ENCODE measurements around the gene HPS5.

The HPS5 gene

DNA sequence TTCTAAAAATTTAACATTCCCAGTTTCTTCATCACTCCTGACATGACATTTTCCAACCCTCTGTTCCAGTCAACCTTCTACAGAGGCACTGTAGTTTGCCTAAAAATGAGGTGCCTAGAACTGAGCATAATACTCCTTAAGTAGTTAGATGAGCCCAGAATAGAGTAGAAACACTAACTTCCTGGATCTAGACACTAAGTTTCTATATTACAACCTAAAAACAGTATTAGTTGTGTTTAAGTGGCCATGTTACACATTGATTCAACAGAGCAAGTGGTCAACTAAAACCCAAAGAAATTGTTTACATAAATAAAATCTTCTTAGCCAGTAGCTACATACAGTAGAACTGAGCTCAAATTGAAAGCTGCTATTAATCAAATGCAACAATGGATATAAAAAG lies 1.3 kb downstream of the HPS5 start:
- no peak for DNase-seq (ENCODE audit: low spot score)

DNA sequence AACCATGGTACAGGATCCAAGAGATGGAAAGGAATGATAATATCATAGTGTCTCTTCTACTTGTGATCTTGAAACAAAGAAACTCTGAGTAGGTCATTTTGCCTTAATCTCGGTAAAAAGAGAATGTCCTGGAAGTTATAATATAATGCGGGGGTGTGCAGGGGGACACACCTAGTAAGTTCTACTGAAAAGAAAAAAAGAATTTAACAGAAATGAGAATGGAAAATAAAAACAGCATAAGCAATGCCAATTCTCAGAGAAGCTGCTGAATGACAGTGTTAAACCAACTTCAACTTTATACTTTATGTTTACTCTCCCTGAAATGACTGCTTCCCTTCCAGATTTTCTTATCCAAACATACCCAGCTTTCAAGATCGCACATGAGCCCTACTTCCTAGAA lies 2.0 kb downstream of the HPS5 start:
- DNase-seq (ENCODE audit: low spot score) = no peak

DNA sequence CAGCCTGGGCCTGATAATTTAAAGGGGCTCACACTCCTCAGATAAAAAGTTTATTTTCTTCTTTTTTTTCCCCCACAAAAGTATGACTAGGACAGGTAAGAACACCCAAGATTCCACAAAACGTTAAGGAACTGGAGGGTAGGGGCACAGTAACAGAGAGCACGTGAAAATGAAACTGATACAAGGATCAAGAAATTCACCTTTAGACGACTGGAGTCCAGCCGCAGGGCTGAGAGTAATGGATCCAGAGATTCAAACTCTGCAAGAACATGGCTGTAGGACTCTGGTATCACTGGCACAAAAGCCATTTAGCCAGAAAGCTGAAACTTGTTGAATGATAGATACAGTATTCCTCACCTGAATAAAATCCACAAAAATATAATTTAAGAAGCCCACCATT lies 4.4 kb downstream of the HPS5 start:
- DNase-seq (ENCODE audit: low spot score) = no peak

DNA sequence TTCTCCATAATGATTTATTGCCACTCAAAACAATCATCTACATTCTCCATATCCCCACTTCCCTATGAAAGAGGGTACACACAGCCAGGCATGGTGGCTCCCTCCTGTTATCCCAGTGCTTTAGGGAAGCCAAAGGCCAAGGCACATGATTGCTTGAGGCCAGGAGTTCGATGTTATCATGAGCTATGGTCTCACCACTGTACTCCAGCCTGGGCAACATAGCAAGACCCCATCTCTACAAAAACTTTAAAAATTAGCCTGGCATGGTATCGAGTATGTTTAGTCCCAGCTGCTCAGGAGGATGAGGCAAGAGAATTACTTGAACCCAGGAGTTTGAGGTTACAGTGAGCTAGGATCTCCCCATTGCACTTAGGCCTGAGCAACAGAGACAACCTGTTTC lies 6.0 kb downstream of the HPS5 start:
- no peak for DNase-seq (ENCODE audit: low spot score)

DNA sequence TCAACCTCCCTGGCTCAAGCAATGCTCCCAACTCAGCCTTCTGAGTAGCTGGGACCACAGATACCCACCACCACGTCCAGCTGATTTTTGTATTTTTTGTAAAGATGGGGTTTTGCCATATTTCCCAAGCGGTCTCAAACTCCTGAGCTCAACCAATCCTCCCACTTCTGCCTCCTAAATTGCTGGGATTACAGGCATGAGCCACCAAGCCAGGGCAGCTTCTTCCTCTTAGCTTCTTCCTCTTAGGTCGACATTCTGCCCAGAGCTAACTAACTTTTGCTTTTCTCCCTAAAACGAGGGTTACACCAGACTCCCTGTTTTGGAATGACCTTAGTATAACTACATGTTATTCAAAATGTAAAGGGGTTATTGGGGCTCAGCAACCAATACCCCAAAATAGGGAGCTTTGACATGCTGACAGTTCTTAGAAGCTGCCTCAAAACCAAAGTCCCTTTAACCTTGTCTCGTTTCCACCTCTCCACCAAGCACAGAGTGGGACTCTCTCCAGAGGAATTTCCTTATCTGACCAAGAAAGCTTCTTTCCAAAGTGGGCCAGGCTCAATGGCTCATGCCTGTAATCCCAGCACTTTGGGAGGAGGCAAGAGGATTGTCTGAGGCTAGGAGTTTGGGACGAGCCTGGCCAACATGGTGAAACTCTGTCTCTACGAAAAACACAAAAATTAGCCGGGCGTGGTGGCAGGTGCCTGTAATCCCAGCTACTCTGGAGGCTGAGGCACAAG lies 7.0 kb downstream of the HPS5 start:
- no peak for DNase-seq (ENCODE audit: low spot score)

DNA sequence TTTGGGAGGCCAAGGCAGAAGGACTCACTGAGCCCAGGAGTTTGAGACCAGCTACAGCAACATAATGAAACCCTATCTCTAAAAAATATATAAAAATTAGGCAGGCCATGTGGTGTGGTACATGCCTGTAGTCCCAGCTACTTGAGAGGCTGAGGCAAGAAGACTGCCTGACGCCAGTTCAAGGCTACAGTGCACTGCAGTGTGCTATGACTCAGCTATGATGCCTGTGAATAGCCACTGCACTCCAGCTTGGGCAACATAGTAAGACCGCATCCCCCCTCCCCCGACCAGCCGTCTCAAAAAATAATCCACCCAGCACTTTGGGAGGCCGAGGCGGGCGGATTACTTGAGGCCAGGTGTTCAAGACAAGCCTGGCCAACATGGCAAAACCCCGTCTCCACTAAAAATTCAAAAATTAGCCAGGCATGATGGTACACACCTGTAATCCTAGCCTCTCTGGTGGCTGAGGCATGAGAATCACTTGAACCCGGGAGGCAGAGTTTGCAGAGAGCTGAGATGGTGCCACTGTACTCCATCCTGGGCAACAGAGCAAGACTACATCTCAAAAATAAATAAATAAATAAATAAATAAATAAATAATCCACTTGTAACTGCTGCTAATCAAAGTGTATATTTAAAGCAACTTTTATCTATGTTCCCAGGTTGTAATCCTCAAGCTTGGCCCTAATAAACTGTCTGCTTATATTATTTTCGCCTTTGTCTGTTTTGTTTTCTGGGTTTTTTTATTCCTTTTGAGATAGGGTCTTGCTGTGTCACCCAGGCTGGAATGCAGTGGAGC lies 7.8 kb downstream of the HPS5 start:
- DNase-seq (ENCODE audit: low spot score) = no peak

DNA sequence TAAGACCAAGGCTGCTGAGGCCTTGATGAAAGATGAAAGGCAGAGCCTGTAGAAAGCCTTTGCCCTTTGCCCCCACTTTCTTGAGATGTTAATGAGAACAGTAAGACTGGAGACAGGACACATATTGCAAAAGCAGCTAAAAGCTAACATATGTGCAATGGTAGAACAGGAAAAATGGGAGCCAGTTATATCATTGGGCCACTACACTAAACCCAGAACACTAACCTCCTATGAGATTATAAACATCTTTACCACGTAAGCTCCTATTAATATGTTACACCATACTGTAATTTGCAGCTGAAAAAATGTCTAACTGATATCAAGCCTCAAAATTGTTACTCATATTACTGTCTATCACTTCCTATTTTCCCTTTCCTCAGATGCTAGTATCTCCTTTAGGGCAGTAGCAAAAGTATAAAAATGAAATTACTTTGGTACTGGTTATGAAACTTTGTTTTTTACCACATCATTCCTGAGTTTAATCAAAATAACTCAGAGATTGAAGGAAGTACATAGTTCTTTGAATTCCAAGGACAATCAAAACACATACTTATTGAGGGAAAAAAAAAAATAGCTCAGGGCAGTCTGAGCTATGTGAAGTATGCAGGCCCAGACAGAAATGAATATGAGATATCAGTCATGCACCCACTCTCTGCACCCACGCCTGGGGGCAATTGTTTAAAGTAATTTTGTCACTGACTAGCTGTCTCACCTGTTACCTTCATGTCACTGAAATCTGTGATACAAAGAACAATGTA lies 9.1 kb downstream of the HPS5 start:
- DNase-seq (ENCODE audit: low spot score) = peak; percentile 71

DNA sequence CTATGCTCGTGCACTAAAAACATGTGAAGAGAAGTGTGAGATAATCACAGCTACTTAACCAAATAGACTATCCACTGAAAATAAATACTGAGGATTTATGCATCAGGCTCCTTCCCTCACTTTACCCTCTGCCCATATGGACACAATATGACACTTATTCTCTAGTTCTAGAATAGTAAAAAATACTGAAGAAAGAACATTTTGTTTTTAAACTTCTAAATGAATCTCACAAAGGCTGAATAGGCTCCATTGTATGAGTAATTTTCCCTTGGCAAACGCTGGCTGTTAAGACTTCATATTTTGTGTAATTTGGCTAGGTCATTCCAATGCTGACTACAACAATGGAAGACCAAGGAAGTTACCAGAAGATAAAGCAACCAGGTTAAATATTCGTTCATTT lies 9.9 kb downstream of the HPS5 start:
- DNase-seq (ENCODE audit: low spot score) = peak; percentile 41

DNA sequence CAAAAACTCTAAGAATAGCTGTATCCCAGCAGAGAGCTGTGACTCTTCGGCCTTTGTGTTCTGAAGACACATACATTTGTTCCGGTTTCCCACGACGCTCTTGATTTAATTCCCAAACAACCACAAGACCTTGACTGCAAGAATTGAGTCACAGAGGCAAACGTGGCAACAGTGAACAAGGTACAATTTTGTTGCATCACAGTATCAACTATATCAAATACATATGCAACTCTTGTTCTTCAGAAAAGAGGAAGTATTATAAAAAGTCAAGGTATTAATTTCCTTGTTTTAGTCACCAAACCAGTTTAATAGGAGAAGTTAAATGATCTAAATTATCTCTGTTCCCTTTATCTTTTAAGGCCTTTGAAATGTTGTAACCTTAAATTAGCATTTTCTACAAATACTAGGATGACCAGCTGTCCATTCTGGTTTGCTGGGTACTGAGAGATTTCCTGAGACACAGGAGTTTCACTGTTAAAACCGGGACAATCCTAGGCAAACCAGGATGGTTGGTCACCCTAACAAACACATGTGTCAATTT lies 11.1 kb downstream of the HPS5 start:
- DNase-seq (ENCODE audit: low spot score) = no peak

DNA sequence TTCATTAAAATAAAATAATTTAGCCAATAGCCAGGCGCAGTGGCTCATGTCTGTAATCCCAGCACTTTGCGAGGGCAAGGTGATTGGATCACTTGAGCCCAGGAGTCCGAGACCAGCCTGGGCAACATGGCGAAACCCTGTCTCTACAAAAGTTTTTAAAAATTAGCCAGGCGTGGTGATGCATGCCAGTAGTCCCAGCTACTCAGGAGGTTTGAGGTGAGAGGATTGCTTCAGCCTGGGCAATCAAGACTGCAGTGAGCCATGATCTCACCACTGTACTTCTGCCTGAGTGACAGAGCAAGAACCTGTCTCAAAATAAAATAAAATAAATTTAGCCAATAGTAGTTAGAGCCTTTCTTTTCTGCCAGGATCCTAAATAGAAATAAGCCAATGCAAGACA lies 12.2 kb downstream of the HPS5 start:
- DNase-seq (ENCODE audit: low spot score) = no peak

DNA sequence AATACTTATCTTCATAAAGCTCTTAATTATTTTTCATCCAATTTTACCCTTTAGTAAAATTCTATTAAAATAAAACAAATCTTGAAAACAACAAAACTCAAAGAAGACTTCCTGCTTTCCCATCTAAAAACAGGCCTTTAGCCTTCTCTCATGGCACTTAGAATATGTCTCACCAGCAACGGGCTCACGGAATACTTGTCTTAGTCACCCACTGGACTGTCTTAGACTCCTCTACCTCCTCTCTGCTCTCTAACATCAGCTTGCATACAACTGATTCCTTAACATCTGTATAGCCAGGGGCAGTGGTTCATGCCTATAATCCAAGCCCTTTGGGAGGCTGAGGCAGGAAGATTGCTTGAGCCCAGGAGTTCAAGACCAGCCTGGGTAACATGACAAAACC lies 13.7 kb downstream of the HPS5 start:
- DNase-seq (ENCODE audit: low spot score) = no peak

DNA sequence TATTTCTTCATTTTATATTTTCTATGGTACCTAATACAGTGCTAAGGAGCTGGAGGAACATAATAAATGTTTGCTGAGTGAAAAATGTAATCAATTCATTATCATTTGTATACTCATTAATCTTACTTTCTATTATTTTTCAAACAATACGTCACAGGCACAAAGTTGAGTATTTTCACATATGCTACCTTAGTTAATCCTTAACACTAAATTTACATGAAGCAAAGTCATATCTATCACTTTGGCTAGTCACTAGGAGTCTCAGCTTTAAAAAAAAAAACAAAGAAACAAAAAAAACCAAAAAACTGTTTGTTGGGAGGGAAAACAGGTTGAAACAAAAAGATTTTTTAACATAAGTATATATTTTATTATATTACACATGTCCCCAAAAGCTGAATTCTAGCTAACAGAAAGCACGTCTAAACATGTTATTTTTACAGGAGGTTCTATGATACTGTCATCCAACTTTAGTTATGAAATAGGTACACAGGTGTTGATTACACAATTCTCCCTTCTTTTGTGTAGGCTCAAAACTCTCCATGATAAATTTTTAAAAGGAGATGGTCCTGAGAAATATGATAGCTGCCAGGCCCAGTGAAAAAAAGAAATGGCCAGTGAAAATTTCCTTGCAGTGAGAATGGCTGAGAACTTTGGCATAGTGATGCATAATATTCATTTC lies 14.3 kb downstream of the HPS5 start:
- DNase-seq (ENCODE audit: low spot score) = no peak

DNA sequence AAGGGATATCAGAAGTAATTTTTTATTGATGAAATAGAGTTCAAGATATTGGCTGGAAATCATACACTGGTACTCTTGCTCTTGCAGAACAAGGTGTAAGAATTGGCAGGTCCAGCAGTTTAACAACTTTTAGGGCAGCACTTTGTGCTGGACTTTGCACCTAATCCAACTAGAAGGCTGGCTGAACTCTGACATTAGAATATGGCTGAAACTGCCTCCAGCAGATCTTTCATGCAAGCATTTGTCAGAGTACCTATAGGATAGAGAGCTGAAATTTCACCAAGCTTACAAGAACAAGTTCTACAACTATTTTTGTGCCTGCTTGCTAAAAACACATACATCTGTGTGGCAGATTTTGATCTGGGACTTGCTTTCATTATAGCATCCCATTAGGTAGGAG lies 17.2 kb downstream of the HPS5 start:
- no peak for DNase-seq (ENCODE audit: low spot score)

DNA sequence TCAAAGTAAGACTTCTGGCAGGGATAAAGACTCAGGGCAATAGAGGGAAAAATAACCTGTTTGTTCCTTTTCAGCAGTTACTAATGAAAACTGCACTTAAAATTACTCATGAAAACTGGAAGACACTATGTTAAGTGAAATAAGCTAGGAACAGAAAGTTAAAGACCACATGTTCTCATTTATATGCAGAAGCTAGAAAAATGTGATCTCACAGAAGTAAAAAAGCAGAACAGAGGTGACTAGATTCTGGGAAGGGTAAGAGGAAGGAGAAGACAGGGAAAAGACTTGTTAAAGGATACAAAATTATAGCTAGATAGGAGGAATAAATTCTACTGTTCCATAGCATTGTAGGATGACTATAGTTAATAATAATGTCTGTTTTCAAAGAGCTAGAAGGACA lies 22.2 kb downstream of the HPS5 start:
- DNase-seq (ENCODE audit: low spot score) = no peak

DNA sequence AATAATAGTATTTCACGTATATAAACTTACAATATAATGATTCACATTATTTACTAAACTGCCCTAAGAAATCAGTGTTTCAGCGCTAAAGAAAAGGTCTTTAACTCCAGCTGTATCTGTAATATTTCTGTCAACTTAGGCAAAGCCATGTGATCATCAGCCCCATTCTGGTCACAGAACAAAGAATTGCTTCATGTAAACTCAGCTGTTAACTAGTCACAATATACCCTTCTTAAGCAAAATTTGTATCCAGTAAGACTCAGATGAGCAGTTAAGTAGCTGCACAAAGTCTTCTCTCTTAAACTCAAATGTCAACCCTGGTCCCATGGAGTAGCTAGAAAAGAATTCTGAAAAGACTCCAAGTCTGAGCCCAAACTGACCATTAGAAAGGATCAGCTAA lies 26.6 kb downstream of the HPS5 start:
- DNase-seq (ENCODE audit: low spot score) = no peak

DNA sequence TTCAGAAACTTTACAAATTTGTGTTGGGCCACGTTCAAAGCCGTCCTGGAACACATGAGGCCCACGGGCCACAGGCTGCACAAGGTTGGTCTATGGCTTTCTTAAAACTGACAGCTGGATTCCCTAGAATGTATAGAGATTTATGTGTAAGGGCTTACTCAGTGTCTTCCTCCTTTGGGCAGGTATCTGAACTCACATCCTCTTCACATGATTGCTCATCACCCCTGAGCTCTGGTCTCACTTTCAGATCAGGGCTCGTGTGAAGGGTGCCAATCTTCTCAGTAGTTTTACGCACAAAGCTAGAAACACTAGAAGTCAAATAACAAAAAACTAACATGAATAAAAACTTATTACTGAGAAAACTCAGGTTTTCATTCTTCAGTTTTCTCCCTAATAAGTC lies 27.1 kb downstream of the HPS5 start:
- no peak for DNase-seq (ENCODE audit: low spot score)

DNA sequence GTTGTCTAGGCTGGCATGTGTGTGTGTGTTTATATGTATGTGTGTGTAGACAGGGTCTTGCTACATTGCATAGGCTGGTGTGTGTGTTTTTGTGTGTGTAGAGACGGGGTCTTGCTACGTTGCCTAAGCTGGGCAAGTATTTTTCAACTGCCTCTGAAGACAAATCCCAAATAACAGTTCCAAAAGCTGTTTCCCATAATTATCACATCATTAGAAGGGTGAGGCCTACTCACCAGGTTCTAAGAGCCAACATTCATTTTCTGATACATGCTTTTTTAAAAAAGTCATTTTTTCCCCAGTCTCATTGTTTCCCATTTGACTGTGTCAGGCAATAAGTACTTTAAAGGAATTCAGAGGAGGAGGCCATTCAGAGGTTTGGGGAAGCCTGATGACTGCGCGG lies 33.0 kb downstream of the HPS5 start:
- no peak for DNase-seq (ENCODE audit: low spot score)

DNA sequence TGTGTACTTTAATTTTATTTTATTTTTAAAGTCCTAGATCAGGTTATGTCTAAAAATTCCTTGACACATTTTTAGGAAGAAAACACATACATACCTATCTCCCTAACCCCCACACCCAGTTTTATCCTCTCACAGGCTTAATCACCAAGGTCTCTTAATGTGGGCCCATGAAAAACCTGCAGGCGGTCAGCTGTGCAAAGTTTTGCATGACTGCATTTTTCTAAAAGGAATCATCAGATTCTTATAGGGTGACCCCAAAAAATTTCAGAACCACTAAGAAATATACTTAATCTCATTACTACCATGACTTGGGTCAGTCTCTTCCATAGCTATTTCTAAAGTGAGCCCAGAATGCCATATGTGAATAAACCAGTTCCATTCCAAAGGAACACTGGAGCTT lies 36.1 kb downstream of the HPS5 start:
- DNase-seq (ENCODE audit: low spot score) = no peak

DNA sequence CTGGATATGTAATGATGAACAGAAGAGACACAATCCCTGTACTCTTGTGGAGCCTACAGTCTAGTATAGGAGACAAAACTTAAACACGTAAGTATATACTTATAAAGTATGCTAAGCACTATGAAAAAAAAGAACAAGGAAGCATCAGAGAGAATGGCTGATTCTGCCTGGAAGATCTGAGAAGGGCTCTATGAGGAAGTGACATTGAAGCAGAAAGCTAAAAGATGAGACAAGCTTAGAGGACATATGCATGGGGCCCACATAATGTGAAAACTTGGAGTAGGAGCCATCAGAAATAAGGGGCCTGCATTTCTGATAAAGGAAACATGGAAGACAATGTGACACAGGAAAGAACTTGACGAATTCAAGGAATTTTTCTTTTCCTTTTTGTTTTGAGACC lies 39.3 kb downstream of the HPS5 start:
- DNase-seq (ENCODE audit: low spot score) = no peak

DNA sequence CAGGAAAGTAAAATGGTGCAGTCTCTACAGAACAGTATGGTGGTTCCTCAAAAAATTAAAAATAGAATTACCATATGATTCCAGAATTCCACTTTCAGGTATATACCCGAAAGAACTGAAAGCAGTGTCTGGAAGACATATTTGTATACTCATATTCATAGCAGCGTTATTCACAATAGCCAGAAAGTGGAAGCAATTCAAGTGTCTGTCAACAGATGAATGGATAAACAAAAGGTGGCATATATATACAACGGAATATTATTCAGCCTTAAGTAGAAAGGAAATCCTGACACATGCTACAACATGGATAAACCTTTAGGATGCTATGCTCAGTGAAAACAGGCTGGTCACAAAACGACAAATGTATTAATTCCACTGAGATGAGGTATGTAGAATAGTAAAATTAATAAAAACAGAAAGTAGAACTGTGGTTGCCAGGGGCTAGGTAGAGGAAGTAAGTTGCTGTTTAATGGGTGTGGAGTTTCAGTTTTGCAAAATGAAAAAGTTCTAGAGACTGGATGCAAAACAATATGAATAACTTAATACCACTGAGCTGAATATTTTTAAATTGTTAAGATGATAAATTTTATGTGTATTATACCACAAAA lies 41.4 kb downstream of the HPS5 start:
- no peak for DNase-seq (ENCODE audit: low spot score)

DNA sequence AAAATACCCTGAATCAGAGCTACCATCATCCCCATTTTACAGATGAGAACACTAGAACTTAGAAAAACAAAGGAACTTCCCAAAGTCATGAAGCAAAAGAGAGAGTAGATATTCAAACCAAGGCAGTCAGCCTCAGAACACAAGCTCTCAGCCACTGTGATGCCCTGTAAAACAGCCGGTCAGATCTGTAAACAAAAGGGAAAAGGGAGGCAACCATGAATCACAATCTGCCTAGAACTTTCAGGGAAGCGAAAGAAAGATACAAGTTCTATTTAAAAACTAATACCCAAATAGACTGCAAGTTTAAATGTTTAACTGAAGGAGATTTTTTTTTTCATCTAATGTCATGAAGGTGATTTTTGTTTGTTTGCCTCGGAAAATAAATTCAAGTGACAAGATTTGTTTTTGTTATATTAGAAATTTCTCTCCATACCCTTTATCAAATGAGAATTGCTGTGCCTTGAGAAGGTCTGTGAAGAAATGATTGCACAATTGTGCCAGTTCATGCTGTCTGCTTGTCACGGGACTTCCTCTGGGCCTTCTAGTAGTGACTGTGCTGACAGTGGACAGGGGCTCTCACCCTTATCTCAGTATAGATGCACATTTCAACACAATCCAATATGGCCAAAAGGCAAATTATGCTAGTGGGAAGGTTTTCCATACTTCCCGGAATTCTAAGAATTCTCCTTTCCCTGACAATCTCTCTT lies 44.2 kb downstream of the HPS5 start:
- DNase-seq (ENCODE audit: low spot score) = no peak

All from GM03348 (cell line).